OCI-LY7 (cell line): ENCODE measurements around the gene SEC24D. TPM values are rescaled to one million over a fixed set of nuclear protein-coding genes. Genes with fewer than 3 reads are reported as not detected.

Experiments
- BruUV-seq: library from RNA; stranded (reverse); fragments of 400-500 nt; replicated peaks from 2 replicates; lab custom pipeline; 2021; lab: Mats Ljungman, UMichigan
- CTCF ChIA-PET: fragments of 300-600 bp; sonication (Branson Sonifier 250); formaldehyde crosslinking; loops from one replicate; lab custom pipeline; 2022; ENCODE audit warnings: antibody characterized with exemption; ENCODE audit not compliant: unreplicated experiment; lab: Charles Lee
- POLR2A ChIA-PET: fragments of 300-600 bp; sonication (Branson Sonifier 250); formaldehyde crosslinking; loops from one replicate; lab custom pipeline; 2022; ENCODE audit warnings: antibody characterized with exemption; lab: Charles Lee
- DNase-seq: peaks from one replicate; pipeline ENCODE4 v3.0.0-alpha.2; 2015; ENCODE audit warnings: low spot score
- H2AFZ ChIP-seq: fragments of 200-600 bp; sonication (generic), shearing (Covaris generic); 2 replicates; pipeline ENCODE4 v1.6.1; 2014; ENCODE audit warnings: mild to moderate bottlenecking, antibody characterized with exemption, low read length, moderate library complexity
- H3K27ac ChIP-seq: fragments of 200-600 bp; sonication (generic); 2 replicates; pipeline ENCODE4 v1.5.1; 2014; ENCODE audit warnings: mixed run types, low read depth, mild to moderate bottlenecking, moderate library complexity, low read length, inconsistent platforms; ENCODE audit not compliant: poor library complexity, severe bottlenecking
- H3K36me3 ChIP-seq: fragments of 200-600 bp; sonication (generic); 2 replicates; pipeline ENCODE4 v1.6.1; 2014; ENCODE audit warnings: mild to moderate bottlenecking, antibody characterized with exemption, low read length, moderate library complexity, mixed read lengths; ENCODE audit not compliant: insufficient read depth
- H3K4me1 ChIP-seq: fragments of 200-600 bp; sonication (generic); 2 replicates; pipeline ENCODE4 v1.5.1; 2014; ENCODE audit warnings: mild to moderate bottlenecking, low read length; ENCODE audit not compliant: insufficient read depth, poor library complexity, severe bottlenecking
- H3K4me2 ChIP-seq: fragments of 200-600 bp; sonication (generic); 2 replicates; pipeline ENCODE4 v1.6.1; 2014; ENCODE audit warnings: mild to moderate bottlenecking, low read length
- H3K4me3 ChIP-seq: fragments of 200-600 bp; sonication (generic); 2 replicates; pipeline ENCODE4 v1.5.1; 2014; ENCODE audit warnings: mild to moderate bottlenecking, low read depth, low read length; ENCODE audit not compliant: poor library complexity, severe bottlenecking
- H3K79me2 ChIP-seq: fragments of 200-600 bp; sonication (generic); 2 replicates; pipeline ENCODE4 v1.6.1; 2016; ENCODE audit warnings: low read depth, mild to moderate bottlenecking, low read length, moderate library complexity, mixed read lengths; ENCODE audit not compliant: insufficient read depth
- H3K9me2 ChIP-seq: fragments of 200-600 bp; sonication (generic); 2 replicates; pipeline ENCODE4 v1.6.1; 2016; ENCODE audit warnings: mild to moderate bottlenecking, low read length, mixed read lengths; ENCODE audit not compliant: insufficient read depth
- H3K9me3 ChIP-seq: fragments of 200-600 bp; sonication (generic); 2 replicates; pipeline ENCODE4 v1.6.1; 2014; ENCODE audit warnings: mild to moderate bottlenecking, mixed run types, low read length, mixed read lengths
- H4K20me1 ChIP-seq: fragments of 200-600 bp; sonication (generic); 2 replicates; pipeline ENCODE4 v1.6.1; 2014; ENCODE audit warnings: mild to moderate bottlenecking, antibody characterized with exemption, low read length, moderate library complexity, mixed read lengths; ENCODE audit not compliant: insufficient read depth
- CTCF ChIP-seq: fragments of 200-600 bp; sonication (generic); conservative IDR thresholded peaks from 2 replicates; pipeline ENCODE4 v1.5.1; 2014; ENCODE audit warnings: mild to moderate bottlenecking, antibody characterized with exemption, low read length, moderate library complexity, mixed read lengths
- EZH2phosphoT487 ChIP-seq: fragments of 200-600 bp; sonication (generic); IDR thresholded peaks from 2 replicates; pipeline ENCODE4 v1.6.1; 2018; ENCODE audit warnings: low read depth, borderline replicate concordance, mild to moderate bottlenecking, mixed run types, antibody characterized with exemption, low read length, moderate library complexity, mixed read lengths
- intact Hi-C: fragments of 100-400 bp; cut with micrococcal nuclease; formaldehyde crosslinking; loops from one replicate; pipeline ENCODE4 v1.10.0; 2022; ENCODE audit not compliant: unreplicated experiment
- total RNA-seq, 2 experiments: library from RNA; depleted of rRNA in 1 of 2; stranded (reverse); fragments of >200 nt in 1 of 2; shearing (Covaris generic) in 1 of 2; gene quantifications; 2 replicates each; pipeline ENCODE4 v1.2.3, GENCODE V29; 2014 to 2022

SEC24D gene
- total RNA-seq, 2 experiments from 2014 or later, result 15.1 to 56.1 TPM

- no peak for TF ChIP-seq EZH2phosphoT487
- peak; percentile 45; the same call in 1 of the 2 replicates for TF ChIP-seq CTCF
- Histone ChIP-seq H2AFZ (no peak overlapping the region; the same call in 1 of the 2 replicates), H3K27ac (no peak overlapping the region), H3K4me1 (peaks cover 27% of the 10 kb centered on the region), H3K4me3 (no peak overlapping the region), H3K9me2 (no peaks in the 10 kb centered on the region), H4K20me1 (no peaks in the 10 kb centered on the region), H3K36me3 (no peaks in the 10 kb centered on the region), H3K9me3 (no peaks in the 10 kb centered on the region), H3K4me2 (peak overlapping the region; percentile 30; the same call in 1 of the 2 replicates), H3K79me2 (peaks cover 12% of the 10 kb centered on the region; the same call in 1 of the 2 replicates)
- no TSS peak for BruUV-seq
- ChIA-PET POLR2A (interaction anchor here (1.2 to 5.6 kb wide), 3 partner anchors 11 to 93 kb away, joined by 3 to 59 read pairs (median 3); no protein-coding TSS in a partner anchor), CTCF (no interaction called here)
- intact Hi-C loops, result loop anchor here (5.0 kb wide), 1 partner anchor 373 kb away; the partner anchor contains the start of gene USP53
- no peak for DNase-seq
Observed at GRCh38 chr4:118839221-118839927, 3.4 kb upstream of the SEC24D start.

- H3K9me3 ChIP-seq, result no peaks in the 10 kb centered on the region
- no peaks in the 10 kb centered on the region for H4K20me1 ChIP-seq
- H3K27ac ChIP-seq, result no peak overlapping the region
- peaks cover 39% of the 10 kb centered on the region for H3K4me1 ChIP-seq
- no peaks in the 10 kb centered on the region for H3K9me2 ChIP-seq
- ChIA-PET POLR2A (interaction anchor here (0.7 to 5.6 kb wide), 10 partner anchors 11 to 123 kb away, joined by 3 to 59 read pairs (median 4); no protein-coding TSS in a partner anchor), CTCF (interaction anchor here (0.7 kb wide), 1 partner anchor 9 kb away, joined by 3 read pairs; no protein-coding TSS in a partner anchor)
- peak overlapping the region; percentile 97 for H3K4me3 ChIP-seq
- peaks cover 22% of the 10 kb centered on the region; the same call in 1 of the 2 replicates for H3K79me2 ChIP-seq
- H3K36me3 ChIP-seq, result peaks cover 13% of the 10 kb centered on the region
- peak overlapping the region; percentile 100; the same call in 1 of the 2 replicates for H2AFZ ChIP-seq
- no peak for DNase-seq
- H3K4me2 ChIP-seq, result peak overlapping the region; percentile 93
- no TSS peak for BruUV-seq
- TF ChIP-seq EZH2phosphoT487, result no peak
- no peak for TF ChIP-seq CTCF
- intact Hi-C loops, result loop anchor here (5.0 kb wide), 1 partner anchor 375 kb away; the partner anchor contains the start of gene USP53
Observed at GRCh38 chr4:118837121-118837507, 1.2 kb upstream of the SEC24D start.
